ENCODE data around the gene CFAP57.

DNA sequence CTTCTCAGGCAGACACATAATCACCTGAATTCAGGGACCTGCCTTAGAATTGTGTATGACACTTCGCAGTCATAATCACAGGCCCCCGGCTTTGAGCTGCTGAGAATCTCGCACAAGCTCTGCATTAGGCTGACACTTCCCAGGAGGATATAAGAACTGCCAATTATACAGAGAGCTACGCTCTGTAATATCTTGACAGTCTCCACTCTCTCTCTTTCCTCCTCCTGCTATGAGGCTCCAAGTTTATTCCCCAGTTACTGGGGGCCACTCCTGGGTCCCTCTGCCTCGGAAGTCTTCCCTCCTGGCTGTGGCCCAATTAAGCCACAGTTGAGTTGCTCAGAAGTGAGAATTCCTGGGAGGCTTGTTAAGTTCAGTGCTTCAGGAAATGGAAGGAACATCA is 42.7 kb upstream of the CFAP57 start:
- TF ChIP-seq CTCF (conservative IDR thresholded peaks at IDR 0.05; ENCODE audit: low read depth, low read length) (no peak), CEBPB (IDR thresholded peaks at IDR 0.05; ENCODE audit: low read depth, low read length) (no peak), ELK1 (IDR thresholded peaks at IDR 0.05; ENCODE audit: borderline replicate concordance, low read depth, low read length) (no peak), POLR2A (IDR thresholded peaks at IDR 0.05; ENCODE audit: low read depth, low read length) (no peak)

All from IMR-90 (cell line).